Keratinocyte (primary cell): ENCODE measurements around the gene ABI3. TPM values are rescaled to one million over a fixed set of nuclear protein-coding genes. Genes with fewer than 3 reads are reported as not detected.
A peak's percentile ranks its signal among the peaks of the same experiment; 100 is the strongest.

Experiments used
- DNase-seq: peaks from one replicate; pipeline ENCODE4 v3.0.0-alpha.2; 2011; ENCODE audit warnings: low read depth, missing footprints, low spot score
- FAIRE-seq: peaks from 2 replicates; lab custom pipeline; 2011; peaks lifted over from hg19 to GRCh38; lab: Jason Lieb, UNC
- H2AFZ ChIP-seq: 2 replicates; pipeline ENCODE4 v1.6.0; 2012; ENCODE audit warnings: low read length, control low read depth, inconsistent platforms; ENCODE audit not compliant: control insufficient read depth
- H3K27ac ChIP-seq: 2 replicates; pipeline ENCODE4 v1.5.1; 2011; ENCODE audit warnings: low read length; ENCODE audit not compliant: control insufficient read depth, insufficient read depth
- H3K27me3 ChIP-seq: 3 replicates; pipeline ENCODE4 v1.6.0; 2011; ENCODE audit warnings: low read length; ENCODE audit not compliant: control insufficient read depth, insufficient read depth; ENCODE audit errors: extremely low read depth
- H3K36me3 ChIP-seq, 2 experiments: 2 replicates in 1 of 2; 3 replicates in 1 of 2; pipeline ENCODE4 v1.5.1; 2011; ENCODE audit warnings: low read length in 2 of 2, mild to moderate bottlenecking in 1 of 2; ENCODE audit not compliant: control insufficient read depth in 2 of 2, insufficient read depth in 2 of 2; ENCODE audit errors: extremely low read depth in 1 of 2
- H3K4me1 ChIP-seq: 3 replicates; pipeline ENCODE4 v1.5.1; 2011; ENCODE audit warnings: low read length; ENCODE audit not compliant: control insufficient read depth, insufficient read depth; ENCODE audit errors: extremely low read depth
- H3K4me2 ChIP-seq: 3 replicates; pipeline ENCODE4 v1.6.0; 2011; ENCODE audit warnings: low read depth, low read length; ENCODE audit not compliant: control insufficient read depth, insufficient read depth; ENCODE audit errors: extremely low read depth
- H3K4me3 ChIP-seq, 3 experiments: fragments of 200-600 bp in 1 of 3; sonication (generic) in 1 of 3; 2 replicates in 2 of 3; 3 replicates in 1 of 3; pipeline ENCODE4 v1.5.1; 2011 to 2016; ENCODE audit warnings: low read length in 3 of 3, mild to moderate bottlenecking in 3 of 3, control low read depth in 2 of 3, inconsistent platforms in 1 of 3, low read depth in 1 of 3, mixed read lengths in 1 of 3, mixed run types in 1 of 3, moderate library complexity in 1 of 3; ENCODE audit not compliant: control insufficient read depth in 2 of 3, insufficient read depth in 2 of 3; ENCODE audit errors: extremely low read depth in 1 of 3
- H3K79me2 ChIP-seq: 2 replicates; pipeline ENCODE4 v1.6.0; 2012; ENCODE audit warnings: low read length; ENCODE audit not compliant: control insufficient read depth, insufficient read depth
- H3K9ac ChIP-seq: 3 replicates; pipeline ENCODE4 v1.6.0; 2011; ENCODE audit warnings: low read length; ENCODE audit not compliant: control insufficient read depth, insufficient read depth; ENCODE audit errors: extremely low read depth
- H3K9me1 ChIP-seq: 3 replicates; pipeline ENCODE4 v1.6.0; 2011; ENCODE audit warnings: low read length; ENCODE audit not compliant: control insufficient read depth, insufficient read depth; ENCODE audit errors: extremely low read depth
- H3K9me3 ChIP-seq: 2 replicates; pipeline ENCODE4 v1.5.1; 2012; ENCODE audit warnings: low read depth, low read length; ENCODE audit not compliant: control insufficient read depth
- H4K20me1 ChIP-seq: 3 replicates; pipeline ENCODE4 v1.6.0; 2011; ENCODE audit warnings: low read length; ENCODE audit not compliant: control insufficient read depth, insufficient read depth; ENCODE audit errors: extremely low read depth
- EZH2 ChIP-seq: IDR thresholded peaks from one replicate; pipeline ENCODE4 v1.6.1; 2012; ENCODE audit warnings: inconsistent platforms, mild to moderate bottlenecking, low read length, moderate library complexity
- dilution Hi-C: fragments of 300-500 bp; cut with MboI; formaldehyde crosslinking; loops from one replicate; pipeline ENCODE4 v1.7.0; 2020; ENCODE audit warnings: low sequenced_read_pairs; ENCODE audit not compliant: extremely low pct_ligation_motif_present
- polyA plus RNA-seq, 5 experiments: library from polyadenylated mRNA; depleted of rRNA in 3 of 5; stranded (reverse) in 3 of 5; stranded (forward) in 1 of 5; unstranded in 1 of 5; fragments of >200 nt; gene quantifications; 1 replicate in 1 of 5; 2 replicates in 3 of 5; 3 replicates in 1 of 5; pipeline versions ENCODE4 v1.2.1 to v1.2.3, GENCODE V29; 2011 to 2012; ENCODE audit warnings: missing spikeins in 2 of 5, low read depth in 1 of 5, low replicate concordance in 1 of 5
- TF ChIP-seq, protein P1 (sequence below), 3 experiments: IDR thresholded peaks in 1 of 3; conservative IDR thresholded peaks in 1 of 3; optimal IDR thresholded peaks in 1 of 3; 2 replicates in 2 of 3; 3 replicates in 1 of 3; pipeline versions ENCODE3 to v1.5.1; 2011; ENCODE audit warnings: low read length in 3 of 3, mild to moderate bottlenecking in 3 of 3, moderate library complexity in 2 of 3, control low read depth in 1 of 3, inconsistent platforms in 1 of 3; ENCODE audit not compliant: insufficient read depth in 2 of 3; ENCODE audit errors: extremely low read depth in 1 of 3

ABI3 gene
- polyA plus RNA-seq, 1 donor (not counting 4 experiments of a cell fraction or from before 2014, with no cell fraction given) = not detected

DNA sequence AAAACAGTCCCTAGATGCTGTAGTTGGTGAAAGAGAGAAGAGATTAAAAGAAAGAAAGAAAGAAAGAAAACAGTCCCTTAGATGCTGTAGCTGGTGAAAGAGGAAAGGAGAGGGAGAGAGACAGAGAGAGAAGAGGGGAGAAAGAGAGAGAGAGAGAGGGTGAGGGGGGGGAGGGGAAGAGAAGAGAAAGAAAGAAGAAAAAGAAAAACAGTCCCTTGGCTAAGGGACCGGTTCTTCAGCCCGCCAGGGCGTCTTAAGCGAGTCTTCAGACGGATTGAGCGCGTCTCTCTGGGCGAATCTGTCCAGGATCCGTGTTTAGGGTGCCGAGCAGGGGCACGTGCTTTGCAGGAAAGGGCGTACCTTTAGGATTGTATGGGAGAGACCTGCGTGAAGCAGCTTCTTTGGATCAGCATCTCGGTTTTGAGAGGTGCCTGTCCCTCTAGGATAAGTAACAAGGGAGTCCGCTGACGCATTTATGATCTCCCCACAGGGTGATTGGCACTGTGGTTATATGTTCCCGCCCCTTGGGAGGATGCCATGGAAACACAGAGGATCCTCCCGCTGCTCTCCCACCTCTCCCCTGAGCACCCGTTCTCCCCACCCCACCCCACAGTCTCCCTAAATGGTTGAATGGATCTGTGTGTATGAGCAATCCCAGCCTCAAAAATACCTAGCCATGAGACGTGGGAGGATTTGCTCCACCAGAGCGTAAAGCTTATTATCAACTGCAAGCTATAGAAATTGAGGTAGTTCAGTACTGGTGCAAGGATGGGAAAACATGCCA lies 16.8 kb upstream of the ABI3 start:
- H3K27me3 ChIP-seq = no peaks in the 10 kb centered on the region
- H3K27ac ChIP-seq = peak overlapping the region; percentile 89
- peak overlapping the region; percentile 47 to 91 (median 76) for H3K4me3 ChIP-seq
- peak overlapping the region; percentile 74 for H3K4me2 ChIP-seq
- no peaks in the 10 kb centered on the region for H3K9me3 ChIP-seq
- peak overlapping the region; percentile 87 for H2AFZ ChIP-seq
- H3K9ac ChIP-seq = peak overlapping the region; percentile 90
- no peak for TF ChIP-seq EZH2
- TF ChIP-seq, protein P1, sequence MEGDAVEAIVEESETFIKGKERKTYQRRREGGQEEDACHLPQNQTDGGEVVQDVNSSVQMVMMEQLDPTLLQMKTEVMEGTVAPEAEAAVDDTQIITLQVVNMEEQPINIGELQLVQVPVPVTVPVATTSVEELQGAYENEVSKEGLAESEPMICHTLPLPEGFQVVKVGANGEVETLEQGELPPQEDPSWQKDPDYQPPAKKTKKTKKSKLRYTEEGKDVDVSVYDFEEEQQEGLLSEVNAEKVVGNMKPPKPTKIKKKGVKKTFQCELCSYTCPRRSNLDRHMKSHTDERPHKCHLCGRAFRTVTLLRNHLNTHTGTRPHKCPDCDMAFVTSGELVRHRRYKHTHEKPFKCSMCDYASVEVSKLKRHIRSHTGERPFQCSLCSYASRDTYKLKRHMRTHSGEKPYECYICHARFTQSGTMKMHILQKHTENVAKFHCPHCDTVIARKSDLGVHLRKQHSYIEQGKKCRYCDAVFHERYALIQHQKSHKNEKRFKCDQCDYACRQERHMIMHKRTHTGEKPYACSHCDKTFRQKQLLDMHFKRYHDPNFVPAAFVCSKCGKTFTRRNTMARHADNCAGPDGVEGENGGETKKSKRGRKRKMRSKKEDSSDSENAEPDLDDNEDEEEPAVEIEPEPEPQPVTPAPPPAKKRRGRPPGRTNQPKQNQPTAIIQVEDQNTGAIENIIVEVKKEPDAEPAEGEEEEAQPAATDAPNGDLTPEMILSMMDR (optimal IDR thresholded peaks at IDR 0.05 in 1 of 3, IDR thresholded peaks at IDR 0.05 in 1 of 3, conservative IDR thresholded peaks at IDR 0.05 in 1 of 3; ENCODE audit: extremely low read depth in 1 of 3, insufficient read depth in 2 of 3, low read length in 3 of 3) = no peak
- DNase-seq = peak; percentile 65
- no peaks in the 10 kb centered on the region for H4K20me1 ChIP-seq
- FAIRE-seq = no peak
- H3K9me1 ChIP-seq = no peaks in the 10 kb centered on the region
- dilution Hi-C loops = no loop called here
- H3K79me2 ChIP-seq = no peaks in the 10 kb centered on the region
- H3K36me3 ChIP-seq = no peaks in the 10 kb centered on the region
- peaks cover 13% of the 10 kb centered on the region for H3K4me1 ChIP-seq

DNA sequence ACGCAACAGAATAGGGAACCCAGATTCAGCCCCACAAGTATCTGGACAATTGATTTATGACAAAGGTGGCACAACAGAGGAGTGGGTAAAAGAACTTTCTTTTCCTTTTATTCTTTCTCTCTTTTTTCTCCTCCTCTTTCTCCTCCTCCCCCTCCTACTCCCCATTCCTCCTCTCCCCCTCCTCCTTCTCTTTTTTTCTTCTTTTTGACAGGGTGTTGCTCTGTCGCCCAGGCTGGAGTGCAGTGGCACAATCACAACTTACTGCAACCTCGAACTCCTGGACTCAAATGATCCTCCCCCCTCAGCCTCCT lies 16.3 kb upstream of the ABI3 start:
- H3K9me1 ChIP-seq = no peaks in the 10 kb centered on the region
- TF ChIP-seq, protein P1 (optimal IDR thresholded peaks at IDR 0.05 in 1 of 3, IDR thresholded peaks at IDR 0.05 in 1 of 3, conservative IDR thresholded peaks at IDR 0.05 in 1 of 3; ENCODE audit: extremely low read depth in 1 of 3, insufficient read depth in 2 of 3, low read length in 3 of 3) = no peak
- TF ChIP-seq EZH2 = no peak
- no peaks in the 10 kb centered on the region for H3K27me3 ChIP-seq
- no peaks in the 10 kb centered on the region for H3K36me3 ChIP-seq
- FAIRE-seq = no peak
- no peak overlapping the region for H3K27ac ChIP-seq
- no peak for DNase-seq
- H3K79me2 ChIP-seq = no peaks in the 10 kb centered on the region
- H3K9ac ChIP-seq = no peak overlapping the region
- H3K9me3 ChIP-seq = no peaks in the 10 kb centered on the region
- no peaks in the 10 kb centered on the region for H4K20me1 ChIP-seq
- dilution Hi-C loops = no loop called here
- no peak overlapping the region for H3K4me2 ChIP-seq
- H2AFZ ChIP-seq = no peak overlapping the region
- H3K4me1 ChIP-seq = peaks cover 13% of the 10 kb centered on the region
- no peak overlapping the region for H3K4me3 ChIP-seq
